BLaER1 (cell line): ENCODE measurements around the gene MCRS1.
A peak's percentile ranks its signal among the peaks of the same experiment; 100 is the strongest.

Source experiments
- H3K27ac ChIP-seq: shearing (Covaris generic); formaldehyde crosslinking; 2 replicates; pipeline ENCODE4 v1.8.1; 2022
- H3K27me3 ChIP-seq: shearing (Covaris generic); formaldehyde crosslinking; 2 replicates; pipeline ENCODE4 v1.8.1; 2022
- H3K36me3 ChIP-seq: shearing (Covaris generic); formaldehyde crosslinking; 2 replicates; pipeline ENCODE4 v1.8.1; 2022
- H3K4me1 ChIP-seq: shearing (Covaris generic); formaldehyde crosslinking; 2 replicates; pipeline ENCODE4 v1.8.1; 2022
- H3K4me2 ChIP-seq: shearing (Covaris generic); formaldehyde crosslinking; 2 replicates; pipeline ENCODE4 v1.8.1; 2022
- H3K4me3 ChIP-seq: shearing (Covaris generic); formaldehyde crosslinking; 2 replicates; pipeline ENCODE4 v1.8.1; 2022
- H3K9ac ChIP-seq: shearing (Covaris generic); formaldehyde crosslinking; 2 replicates; pipeline ENCODE4 v1.8.1; 2022
- H3K9me3 ChIP-seq: shearing (Covaris generic); formaldehyde crosslinking; 2 replicates; pipeline ENCODE4 v1.8.1; 2022
- H4K20me1 ChIP-seq: shearing (Covaris generic); formaldehyde crosslinking; 2 replicates; pipeline ENCODE4 v1.8.1; 2022
- Cebpa-rat ChIP-seq: shearing (Covaris generic); IDR thresholded peaks from 2 replicates; pipeline ENCODE4 v1.8.1; 2022

MCRS1 gene

GRCh38 chr12:49603721-49604120, 35.8 kb upstream of the MCRS1 start:
- no peak for TF ChIP-seq Cebpa-rat

DNA sequence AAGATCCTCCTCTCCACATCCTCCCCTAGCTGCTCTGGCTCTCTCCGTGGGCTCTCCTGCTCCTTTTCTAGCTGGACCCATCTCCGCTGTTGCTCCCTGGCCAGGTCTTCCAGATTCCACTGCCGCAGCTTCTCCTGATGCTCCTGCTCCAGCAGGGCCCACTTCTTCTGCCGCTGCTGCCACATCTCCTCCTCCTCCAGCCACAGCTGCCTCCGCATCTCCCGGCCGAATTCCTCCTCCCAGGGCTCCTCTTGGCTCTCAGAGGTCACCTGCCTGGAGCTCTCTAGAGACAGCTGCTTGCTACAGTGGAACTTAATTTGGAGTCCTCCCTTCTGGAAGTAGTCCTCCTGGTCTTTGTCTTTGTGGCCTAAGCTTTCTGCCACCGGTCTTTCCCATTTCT, 32.0 kb upstream of the MCRS1 start:
- H3K4me2 ChIP-seq, result no peak overlapping the region
- H3K4me1 ChIP-seq, result peaks cover 4% of the 10 kb centered on the region
- TF ChIP-seq Cebpa-rat, result no peak
- H3K9me3 ChIP-seq, result no peaks in the 10 kb centered on the region
- H3K36me3 ChIP-seq, result peaks cover 12% of the 10 kb centered on the region; the same call in 1 of the 2 replicates
- no peaks in the 10 kb centered on the region for H3K27me3 ChIP-seq
- no peak overlapping the region for H3K9ac ChIP-seq
- H4K20me1 ChIP-seq, result no peaks in the 10 kb centered on the region
- no peak overlapping the region for H3K27ac ChIP-seq
- no peak overlapping the region for H3K4me3 ChIP-seq

More at GRCh38 chr12:49603721-49604120, 35.8 kb upstream of the MCRS1 start:
- H4K20me1 ChIP-seq, result no peaks in the 10 kb centered on the region
- H3K4me3 ChIP-seq, result no peak overlapping the region
- H3K36me3 ChIP-seq, result peaks cover 12% of the 10 kb centered on the region; the same call in 1 of the 2 replicates
- H3K4me2 ChIP-seq, result no peak overlapping the region
- no peaks in the 10 kb centered on the region for H3K9me3 ChIP-seq
- no peaks in the 10 kb centered on the region for H3K27me3 ChIP-seq
- no peak overlapping the region for H3K27ac ChIP-seq
- no peak overlapping the region for H3K9ac ChIP-seq
- peaks cover 15% of the 10 kb centered on the region for H3K4me1 ChIP-seq

DNA sequence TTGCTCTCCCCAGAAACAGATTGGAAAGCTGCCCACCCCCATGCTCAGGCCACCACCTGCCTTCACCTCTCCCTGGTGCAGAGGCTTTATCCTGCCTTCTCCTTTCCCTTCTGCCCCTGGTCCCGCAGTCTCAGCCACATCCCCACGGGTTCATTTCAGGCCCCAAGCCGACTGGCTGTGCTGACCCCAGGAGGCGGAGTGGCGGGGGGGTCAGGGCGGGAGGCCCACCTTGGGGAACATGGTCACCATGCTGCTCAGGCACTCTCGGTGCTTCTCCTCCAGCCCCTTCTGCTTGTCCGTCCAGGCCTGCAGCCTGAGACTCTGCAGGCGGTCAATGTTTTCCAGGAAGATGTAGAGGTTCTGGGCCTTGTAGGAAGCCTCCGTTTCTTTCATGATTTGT, 30.6 kb upstream of the MCRS1 start:
- H3K4me3 ChIP-seq, result no peak overlapping the region
- no peaks in the 10 kb centered on the region for H3K27me3 ChIP-seq
- no peak overlapping the region for H3K9ac ChIP-seq
- no peak overlapping the region for H3K4me2 ChIP-seq
- no peaks in the 10 kb centered on the region for H4K20me1 ChIP-seq
- peaks cover 12% of the 10 kb centered on the region; the same call in 1 of the 2 replicates for H3K36me3 ChIP-seq
- H3K4me1 ChIP-seq, result no peaks in the 10 kb centered on the region
- no peaks in the 10 kb centered on the region for H3K9me3 ChIP-seq
- TF ChIP-seq Cebpa-rat, result no peak
- H3K27ac ChIP-seq, result no peak overlapping the region

GRCh38 chr12:49588721-49589516, 21.0 kb upstream of the MCRS1 start:
- Histone ChIP-seq H3K4me3 (no peak overlapping the region), H4K20me1 (no peaks in the 10 kb centered on the region), H3K27me3 (no peaks in the 10 kb centered on the region), H3K9me3 (peaks cover 20% of the 10 kb centered on the region), H3K36me3 (peaks cover 61% of the 10 kb centered on the region), H3K4me2 (peak overlapping the region; percentile 11; the same call in 1 of the 2 replicates), H3K9ac (no peak overlapping the region), H3K4me1 (peaks cover 29% of the 10 kb centered on the region), H3K27ac (peak overlapping the region; percentile 20; the same call in 1 of the 2 replicates)
- TF ChIP-seq Cebpa-rat, result no peak

DNA sequence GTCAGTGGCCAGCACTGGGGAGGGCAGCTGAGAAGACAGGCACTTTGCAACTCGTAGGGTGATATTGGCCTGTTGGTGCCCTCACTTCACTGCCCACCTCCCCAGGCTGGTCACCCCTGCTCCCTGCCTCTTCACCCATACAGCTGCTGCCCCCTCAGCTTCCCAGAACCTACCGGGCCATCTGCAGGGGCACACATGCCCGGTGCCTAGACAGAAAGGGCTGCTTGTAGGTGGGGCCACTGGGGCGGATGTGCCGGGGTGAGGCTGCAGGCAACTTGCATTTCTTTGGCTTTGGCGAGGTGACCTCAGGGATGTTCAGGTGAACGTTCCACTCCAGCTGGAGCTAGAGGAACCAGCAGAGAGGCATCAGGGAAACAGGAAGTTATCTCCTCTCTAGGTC, 20.3 kb upstream of the MCRS1 start:
- Histone ChIP-seq H3K9ac (no peak overlapping the region), H3K27me3 (no peaks in the 10 kb centered on the region), H3K9me3 (peaks cover 20% of the 10 kb centered on the region), H3K4me2 (peak overlapping the region; percentile 11; the same call in 1 of the 2 replicates), H3K36me3 (peaks cover 65% of the 10 kb centered on the region), H4K20me1 (no peaks in the 10 kb centered on the region), H3K27ac (peak overlapping the region; percentile 20; the same call in 1 of the 2 replicates), H3K4me1 (peaks cover 36% of the 10 kb centered on the region), H3K4me3 (no peak overlapping the region)
- no peak for TF ChIP-seq Cebpa-rat

DNA sequence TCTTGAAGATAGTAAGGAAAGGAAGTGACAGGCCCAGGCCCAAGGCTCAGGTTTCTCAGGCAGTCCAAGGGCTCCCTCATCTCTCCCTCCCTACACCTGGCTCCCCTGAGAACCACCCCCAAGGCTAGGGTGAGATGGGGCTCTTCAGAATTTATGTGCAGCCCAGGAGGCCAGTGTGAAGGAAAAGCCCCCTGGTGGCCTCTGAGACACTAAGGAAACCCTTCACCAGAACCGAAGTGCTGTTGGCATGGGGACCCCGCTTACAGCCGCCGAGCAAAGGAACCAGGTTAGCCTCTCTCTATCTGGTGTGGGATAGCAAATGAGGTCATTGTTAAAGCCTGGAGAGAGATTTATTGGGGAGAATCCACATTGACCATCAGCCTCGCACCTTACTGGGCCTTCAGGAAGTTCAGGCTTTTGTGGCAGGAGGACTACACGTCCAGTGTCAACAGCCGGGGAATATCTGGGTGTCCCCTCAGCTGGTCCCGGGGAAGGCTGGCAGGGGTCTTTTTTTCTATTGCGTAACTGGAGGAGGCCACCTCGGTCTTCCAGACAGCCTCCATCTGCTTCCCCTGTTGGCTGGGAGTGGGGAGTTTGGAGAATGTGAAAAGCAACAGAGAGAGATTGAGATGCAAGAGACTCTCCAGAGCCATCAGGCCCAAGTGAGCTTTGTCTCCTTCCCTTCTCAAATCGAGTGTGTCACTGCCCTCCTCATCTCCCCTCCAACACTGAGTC, 19.4 kb upstream of the MCRS1 start:
- Histone ChIP-seq H3K4me1 (peaks cover 37% of the 10 kb centered on the region), H3K27me3 (no peaks in the 10 kb centered on the region), H4K20me1 (no peaks in the 10 kb centered on the region), H3K4me2 (no peak overlapping the region), H3K9ac (no peak overlapping the region), H3K36me3 (peaks cover 58% of the 10 kb centered on the region), H3K4me3 (no peak overlapping the region), H3K27ac (no peak overlapping the region), H3K9me3 (peaks cover 17% of the 10 kb centered on the region)
- peak; percentile 42 for TF ChIP-seq Cebpa-rat

- no peak for TF ChIP-seq Cebpa-rat
- H3K4me1 ChIP-seq, result peaks cover 52% of the 10 kb centered on the region
- H4K20me1 ChIP-seq, result peaks cover 9% of the 10 kb centered on the region
- H3K9ac ChIP-seq, result no peak overlapping the region
- peak overlapping the region; percentile 57; the same call in 1 of the 2 replicates for H3K27ac ChIP-seq
- peak overlapping the region; percentile 83 for H3K4me2 ChIP-seq
- H3K4me3 ChIP-seq, result no peak overlapping the region
- peaks cover under 1% of the 10 kb centered on the region for H3K9me3 ChIP-seq
- H3K36me3 ChIP-seq, result peaks cover 45% of the 10 kb centered on the region
- H3K27me3 ChIP-seq, result no peaks in the 10 kb centered on the region
Measured at GRCh38 chr12:49585477-49586459, 17.8 kb upstream of the MCRS1 start.

- Histone ChIP-seq H4K20me1 (peaks cover 21% of the 10 kb centered on the region), H3K9ac (peak overlapping the region; percentile 64), H3K4me1 (peaks cover 59% of the 10 kb centered on the region), H3K27me3 (no peaks in the 10 kb centered on the region), H3K4me2 (peak overlapping the region; percentile 83), H3K36me3 (peaks cover 45% of the 10 kb centered on the region), H3K9me3 (no peaks in the 10 kb centered on the region), H3K27ac (peak overlapping the region; percentile 57), H3K4me3 (no peak overlapping the region; the same call in 1 of the 2 replicates)
- TF ChIP-seq Cebpa-rat, result no peak
Measured at GRCh38 chr12:49584591-49584990, 16.6 kb upstream of the MCRS1 start.
